ENCODE data around the gene SLAMF6.

DNA sequence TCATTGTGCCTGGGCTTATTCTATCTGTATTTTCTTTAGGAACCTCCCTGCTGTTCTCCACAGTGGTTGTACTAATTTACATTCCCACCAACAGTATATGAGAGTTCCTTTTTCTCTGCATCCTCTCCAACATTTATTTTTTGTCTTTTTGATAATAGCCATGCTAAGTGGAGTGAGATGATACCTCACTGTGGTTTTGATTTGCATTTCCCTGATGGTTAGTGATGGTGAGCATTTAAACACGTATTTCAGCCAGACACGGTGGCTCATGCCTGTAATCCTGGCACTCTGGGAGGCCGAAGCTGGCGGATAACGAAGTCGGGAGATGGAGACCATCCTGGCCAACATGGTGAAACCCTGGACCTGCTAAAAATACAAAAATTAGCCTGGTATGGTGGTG, 57.9 kb downstream of the SLAMF6 start:
- TF ChIP-seq POLR2A (IDR thresholded peaks at IDR 0.05; ENCODE audit: low read depth, low read length) (no peak), BMI1 (IDR thresholded peaks at IDR 0.05; ENCODE audit: borderline replicate concordance) (no peak), EZH2 (IDR thresholded peaks at IDR 0.05; ENCODE audit: borderline replicate concordance, control insufficient read depth, low read depth, low read length) (no peak), TAF1 (IDR thresholded peaks at IDR 0.05; ENCODE audit: borderline replicate concordance, low read depth, low read length) (no peak), SP1 (IDR thresholded peaks at IDR 0.05; ENCODE audit: low read depth, low read length) (no peak), CEBPB (IDR thresholded peaks at IDR 0.05; ENCODE audit: borderline replicate concordance in 1 of 2, low read depth in 2 of 2, low read length in 2 of 2) (no peak), POLR2AphosphoS5 (IDR thresholded peaks at IDR 0.05; ENCODE audit: low read length) (no peak)
- TF ChIP-seq, protein P1, sequence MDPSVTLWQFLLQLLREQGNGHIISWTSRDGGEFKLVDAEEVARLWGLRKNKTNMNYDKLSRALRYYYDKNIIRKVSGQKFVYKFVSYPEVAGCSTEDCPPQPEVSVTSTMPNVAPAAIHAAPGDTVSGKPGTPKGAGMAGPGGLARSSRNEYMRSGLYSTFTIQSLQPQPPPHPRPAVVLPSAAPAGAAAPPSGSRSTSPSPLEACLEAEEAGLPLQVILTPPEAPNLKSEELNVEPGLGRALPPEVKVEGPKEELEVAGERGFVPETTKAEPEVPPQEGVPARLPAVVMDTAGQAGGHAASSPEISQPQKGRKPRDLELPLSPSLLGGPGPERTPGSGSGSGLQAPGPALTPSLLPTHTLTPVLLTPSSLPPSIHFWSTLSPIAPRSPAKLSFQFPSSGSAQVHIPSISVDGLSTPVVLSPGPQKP (IDR thresholded peaks at IDR 0.05; ENCODE audit: low read depth, low read length) = no peak
- TF ChIP-seq, protein P2, sequence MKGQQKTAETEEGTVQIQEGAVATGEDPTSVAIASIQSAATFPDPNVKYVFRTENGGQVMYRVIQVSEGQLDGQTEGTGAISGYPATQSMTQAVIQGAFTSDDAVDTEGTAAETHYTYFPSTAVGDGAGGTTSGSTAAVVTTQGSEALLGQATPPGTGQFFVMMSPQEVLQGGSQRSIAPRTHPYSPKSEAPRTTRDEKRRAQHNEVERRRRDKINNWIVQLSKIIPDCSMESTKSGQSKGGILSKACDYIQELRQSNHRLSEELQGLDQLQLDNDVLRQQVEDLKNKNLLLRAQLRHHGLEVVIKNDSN (IDR thresholded peaks at IDR 0.05; ENCODE audit: borderline replicate concordance, extremely low read length, insufficient read depth, low read depth, low read length) = no peak
- TF ChIP-seq, protein P3, sequence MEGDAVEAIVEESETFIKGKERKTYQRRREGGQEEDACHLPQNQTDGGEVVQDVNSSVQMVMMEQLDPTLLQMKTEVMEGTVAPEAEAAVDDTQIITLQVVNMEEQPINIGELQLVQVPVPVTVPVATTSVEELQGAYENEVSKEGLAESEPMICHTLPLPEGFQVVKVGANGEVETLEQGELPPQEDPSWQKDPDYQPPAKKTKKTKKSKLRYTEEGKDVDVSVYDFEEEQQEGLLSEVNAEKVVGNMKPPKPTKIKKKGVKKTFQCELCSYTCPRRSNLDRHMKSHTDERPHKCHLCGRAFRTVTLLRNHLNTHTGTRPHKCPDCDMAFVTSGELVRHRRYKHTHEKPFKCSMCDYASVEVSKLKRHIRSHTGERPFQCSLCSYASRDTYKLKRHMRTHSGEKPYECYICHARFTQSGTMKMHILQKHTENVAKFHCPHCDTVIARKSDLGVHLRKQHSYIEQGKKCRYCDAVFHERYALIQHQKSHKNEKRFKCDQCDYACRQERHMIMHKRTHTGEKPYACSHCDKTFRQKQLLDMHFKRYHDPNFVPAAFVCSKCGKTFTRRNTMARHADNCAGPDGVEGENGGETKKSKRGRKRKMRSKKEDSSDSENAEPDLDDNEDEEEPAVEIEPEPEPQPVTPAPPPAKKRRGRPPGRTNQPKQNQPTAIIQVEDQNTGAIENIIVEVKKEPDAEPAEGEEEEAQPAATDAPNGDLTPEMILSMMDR (IDR thresholded peaks at IDR 0.05 in 2 of 3, conservative IDR thresholded peaks at IDR 0.05 in 1 of 3; ENCODE audit: control insufficient read depth in 2 of 3, extremely low read depth in 1 of 3, insufficient read depth in 1 of 3, low read depth in 3 of 3, low read length in 3 of 3) = no peak
